ENCODE measurements around the gene TTYH3.

TTYH3 gene

DNA sequence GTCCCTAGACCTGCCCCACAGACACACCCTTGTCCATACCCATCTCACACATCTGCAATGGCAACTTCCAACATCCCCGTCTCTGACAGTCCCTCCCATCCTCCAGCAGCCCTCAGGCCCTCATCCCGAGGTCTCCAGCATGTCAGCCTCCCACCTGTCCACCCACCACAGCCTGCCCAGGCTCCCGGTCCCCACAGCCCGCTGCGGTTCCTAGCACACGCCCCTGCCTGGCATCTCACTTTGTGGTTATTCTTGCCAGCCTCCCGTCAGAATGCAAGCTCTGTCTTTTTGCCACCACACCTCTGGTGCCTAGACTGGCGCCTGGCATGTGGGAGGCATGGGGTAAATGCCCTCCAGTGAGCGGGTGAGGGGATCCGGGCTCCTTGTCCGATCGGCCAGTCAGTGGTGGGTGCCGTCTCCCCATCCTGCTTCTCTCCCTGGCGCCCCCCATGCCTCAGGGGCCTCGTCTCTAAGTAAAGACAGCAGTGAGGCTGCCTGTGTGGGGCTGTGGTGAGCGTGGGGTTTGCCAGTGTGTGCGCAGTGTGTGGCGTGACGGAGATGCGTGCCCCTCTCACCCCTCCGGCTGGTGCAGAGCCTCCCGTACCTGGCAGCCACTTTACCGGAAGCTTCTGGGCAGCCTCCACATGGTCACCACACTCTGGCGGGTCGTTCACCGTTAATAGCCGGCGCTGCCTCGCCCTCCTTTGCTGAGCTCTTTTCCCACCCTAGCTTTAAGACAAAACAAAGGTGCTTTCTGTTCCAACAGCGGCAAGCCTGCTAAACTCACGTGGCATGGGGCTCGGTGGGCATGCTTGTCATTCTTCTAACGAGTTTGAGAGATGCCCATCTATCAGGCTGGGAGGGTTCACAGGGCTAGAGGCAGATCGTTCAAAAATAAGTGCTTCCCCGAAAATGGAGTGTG lies 28.5 kb upstream of the TTYH3 start:
- TF ChIP-seq, protein P1, sequence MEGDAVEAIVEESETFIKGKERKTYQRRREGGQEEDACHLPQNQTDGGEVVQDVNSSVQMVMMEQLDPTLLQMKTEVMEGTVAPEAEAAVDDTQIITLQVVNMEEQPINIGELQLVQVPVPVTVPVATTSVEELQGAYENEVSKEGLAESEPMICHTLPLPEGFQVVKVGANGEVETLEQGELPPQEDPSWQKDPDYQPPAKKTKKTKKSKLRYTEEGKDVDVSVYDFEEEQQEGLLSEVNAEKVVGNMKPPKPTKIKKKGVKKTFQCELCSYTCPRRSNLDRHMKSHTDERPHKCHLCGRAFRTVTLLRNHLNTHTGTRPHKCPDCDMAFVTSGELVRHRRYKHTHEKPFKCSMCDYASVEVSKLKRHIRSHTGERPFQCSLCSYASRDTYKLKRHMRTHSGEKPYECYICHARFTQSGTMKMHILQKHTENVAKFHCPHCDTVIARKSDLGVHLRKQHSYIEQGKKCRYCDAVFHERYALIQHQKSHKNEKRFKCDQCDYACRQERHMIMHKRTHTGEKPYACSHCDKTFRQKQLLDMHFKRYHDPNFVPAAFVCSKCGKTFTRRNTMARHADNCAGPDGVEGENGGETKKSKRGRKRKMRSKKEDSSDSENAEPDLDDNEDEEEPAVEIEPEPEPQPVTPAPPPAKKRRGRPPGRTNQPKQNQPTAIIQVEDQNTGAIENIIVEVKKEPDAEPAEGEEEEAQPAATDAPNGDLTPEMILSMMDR (IDR thresholded peaks at IDR 0.05; ENCODE audit: extremely low read depth, missing control alignments), result no peak
- DNase-seq (ENCODE audit: low spot score), result no peak

DNA sequence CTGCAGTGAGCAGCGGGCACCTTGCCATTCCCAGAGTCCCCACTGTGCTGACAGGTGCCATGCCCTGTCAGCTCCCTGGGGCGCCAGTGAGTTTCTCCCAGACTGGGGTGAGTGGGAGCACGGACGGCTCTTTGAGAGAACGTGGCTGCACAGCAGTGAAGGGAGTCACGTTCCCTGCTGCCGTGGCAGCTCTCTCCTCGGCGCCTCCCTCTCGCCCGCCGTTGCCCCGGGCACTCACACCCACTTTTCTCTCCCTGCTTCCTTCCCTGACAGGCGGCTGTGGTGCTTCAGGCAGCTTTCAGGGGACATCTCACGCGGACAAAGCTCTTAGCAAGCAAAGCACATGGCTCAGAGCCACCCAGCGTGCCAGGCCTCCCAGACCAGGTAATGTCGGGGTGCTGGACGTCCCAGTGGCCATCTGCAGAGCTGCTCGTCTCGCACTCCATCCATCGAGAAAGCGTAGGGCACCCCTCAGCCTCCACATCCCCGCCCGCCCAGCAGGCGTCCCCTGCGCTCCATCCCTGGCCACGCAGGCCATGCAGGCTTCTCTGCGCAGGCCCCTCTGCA lies 27.1 kb upstream of the TTYH3 start:
- no peak for DNase-seq (ENCODE audit: low spot score)
- TF ChIP-seq, protein P1 (IDR thresholded peaks at IDR 0.05; ENCODE audit: extremely low read depth, missing control alignments), result no peak

DNA sequence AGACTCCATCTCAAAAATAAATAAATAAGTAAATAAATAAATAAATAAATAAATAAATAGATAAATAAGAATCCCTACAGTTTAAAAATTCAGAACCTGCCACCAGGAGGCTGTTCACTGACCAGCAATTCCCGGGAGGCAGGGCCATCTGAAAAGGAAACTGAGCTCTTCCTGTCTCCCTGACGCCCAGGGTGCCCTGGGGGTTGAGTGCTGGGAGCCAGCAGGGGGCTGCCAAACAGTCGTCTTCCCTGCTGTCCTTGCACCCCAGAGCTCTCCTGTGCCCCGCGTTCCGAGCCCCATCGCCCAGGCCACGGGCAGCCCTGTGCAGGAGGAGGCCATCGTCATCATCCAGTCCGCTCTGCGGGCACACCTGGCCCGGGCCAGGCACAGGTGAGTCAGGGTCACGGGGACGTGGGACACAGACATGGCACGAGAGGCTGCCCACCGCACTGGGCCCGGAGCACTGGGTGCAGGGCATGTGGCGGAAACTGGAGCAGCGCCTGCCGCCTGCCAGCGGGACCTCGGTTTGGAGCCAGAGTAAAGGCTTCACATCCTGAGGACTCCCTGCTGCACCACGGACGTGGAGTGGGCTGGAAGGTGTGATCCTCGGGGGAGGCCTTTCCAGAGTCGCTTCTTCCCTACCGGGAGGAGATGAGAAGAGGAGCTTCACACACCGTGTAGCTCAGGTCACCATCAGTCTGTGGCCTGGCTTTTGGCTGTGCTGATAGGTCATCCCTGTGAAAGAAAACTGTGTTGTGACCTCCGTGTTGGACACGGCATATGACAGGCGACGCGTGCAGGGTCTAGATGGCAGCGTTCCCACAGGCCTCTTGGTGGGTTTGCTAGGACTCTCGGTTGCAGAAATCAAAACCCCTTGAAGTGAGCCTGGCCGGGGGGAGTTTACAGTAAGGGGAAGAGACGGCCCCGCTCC lies 25.9 kb upstream of the TTYH3 start:
- TF ChIP-seq, protein P1 (IDR thresholded peaks at IDR 0.05; ENCODE audit: extremely low read depth, missing control alignments), result no peak
- no peak for DNase-seq (ENCODE audit: low spot score)

DNA sequence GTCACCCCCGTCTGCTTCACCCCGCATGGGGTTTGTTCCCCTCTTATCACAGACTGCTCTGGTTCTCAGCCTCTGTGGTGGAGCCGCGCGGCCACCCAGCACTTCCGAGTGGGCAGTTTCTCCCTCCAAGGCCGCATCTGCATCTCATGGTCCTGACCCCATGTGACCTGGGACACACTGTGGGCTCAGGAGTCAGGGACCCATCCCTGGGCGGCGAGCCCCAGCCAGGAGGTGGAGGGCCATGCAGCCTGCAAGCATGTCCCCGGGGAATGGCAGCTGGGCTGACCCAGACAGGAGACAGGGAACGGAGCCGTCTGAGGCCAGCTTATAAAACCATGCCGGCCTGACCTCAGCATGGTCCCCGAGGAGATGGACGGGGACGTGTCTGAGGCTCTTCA lies 25.2 kb upstream of the TTYH3 start:
- DNase-seq (ENCODE audit: low spot score), result no peak
- TF ChIP-seq, protein P1 (IDR thresholded peaks at IDR 0.05; ENCODE audit: extremely low read depth, missing control alignments), result no peak

DNA sequence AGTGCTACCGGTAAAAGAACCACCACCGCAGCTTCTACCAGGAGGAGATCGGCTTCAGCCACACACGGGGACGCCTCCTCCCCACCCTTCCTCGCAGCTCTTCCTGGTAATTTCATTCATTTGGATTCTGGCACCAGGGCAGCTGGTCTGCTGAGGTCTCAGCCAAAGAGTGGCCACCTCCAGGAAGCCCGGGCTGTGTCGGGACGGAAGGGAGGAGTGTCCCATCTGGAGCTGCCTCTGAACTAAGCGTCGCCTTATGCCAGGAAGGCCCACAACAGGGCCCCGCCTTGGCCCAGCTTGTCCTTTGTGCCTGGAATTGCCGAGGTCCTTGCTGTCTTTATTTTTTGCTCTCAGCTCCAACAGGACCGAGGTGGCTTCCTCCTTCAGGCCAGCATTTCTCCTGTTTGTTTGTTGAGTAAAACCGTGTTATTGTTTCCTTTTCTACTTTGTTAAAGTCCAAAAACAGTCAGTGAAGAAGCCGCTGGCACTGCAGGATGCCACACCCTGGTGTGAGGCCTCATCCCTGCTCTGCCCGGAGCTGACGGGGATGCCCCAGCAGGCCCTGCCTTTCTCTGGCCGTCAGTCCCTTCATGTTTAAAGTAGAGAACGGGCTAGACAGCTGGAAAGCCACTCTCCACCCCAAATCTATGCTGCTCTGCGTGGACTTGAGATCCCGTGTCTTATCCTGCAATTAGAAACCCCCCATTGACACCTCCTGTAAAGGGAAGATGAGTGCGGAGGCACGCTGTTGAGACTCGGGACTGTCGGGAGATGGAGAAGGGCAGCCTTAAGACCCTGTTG lies 24.5 kb upstream of the TTYH3 start:
- TF ChIP-seq, protein P1 (IDR thresholded peaks at IDR 0.05; ENCODE audit: extremely low read depth, missing control alignments), result no peak
- DNase-seq (ENCODE audit: low spot score), result peak; percentile 25

DNA sequence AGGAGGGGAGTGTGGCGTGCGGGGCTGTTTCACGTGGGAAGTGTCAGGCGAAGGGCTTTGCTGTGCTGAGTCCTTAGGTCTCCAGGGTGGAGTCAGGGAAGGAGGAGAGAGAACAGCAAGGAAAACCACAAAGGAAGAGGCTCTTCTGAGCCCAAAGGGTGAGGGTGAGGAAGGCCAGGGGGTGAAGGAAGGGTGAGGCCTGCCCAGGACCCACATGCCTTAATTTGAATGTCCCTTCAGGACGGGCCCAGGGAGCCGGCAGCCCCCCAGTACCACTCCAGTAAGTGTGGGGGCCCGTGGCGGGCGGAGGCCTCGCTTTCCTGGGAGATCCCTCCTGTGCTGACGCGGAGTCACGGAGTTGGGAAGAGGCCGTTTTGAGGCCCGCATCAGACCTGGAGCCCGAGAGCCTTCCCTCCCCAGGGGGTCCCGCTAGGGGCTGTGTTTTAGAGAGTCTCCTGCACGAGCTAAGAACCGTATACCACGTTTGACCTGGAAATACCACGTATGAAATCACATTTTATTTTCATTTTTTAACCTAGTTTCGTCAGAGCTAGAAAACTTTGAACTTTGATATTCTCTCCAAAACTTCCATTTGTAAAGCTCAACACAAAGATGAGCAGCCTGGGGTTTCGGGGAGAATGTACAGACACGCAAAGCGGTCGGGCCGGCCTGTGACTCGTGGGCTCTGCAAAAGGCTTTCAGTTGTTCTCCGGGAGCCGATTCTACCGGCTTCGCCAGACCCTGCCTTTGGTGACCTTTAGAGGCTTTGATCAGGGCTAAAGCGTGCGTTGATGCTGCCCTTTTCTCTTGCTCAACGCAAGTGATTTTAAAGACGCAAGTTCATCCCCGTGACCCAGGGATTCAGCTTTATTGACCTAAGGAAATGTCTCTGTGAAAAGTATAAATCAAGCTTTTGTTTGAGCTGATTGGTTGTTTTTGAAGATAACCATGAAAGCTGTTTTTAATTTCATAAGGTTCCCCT lies 23.6 kb upstream of the TTYH3 start:
- TF ChIP-seq, protein P1 (IDR thresholded peaks at IDR 0.05; ENCODE audit: extremely low read depth, missing control alignments), result no peak
- peak; percentile 23 for DNase-seq (ENCODE audit: low spot score)
